Fibroblast of gingiva (primary cell): Measurements from ENCODE around the gene HERC4.

Experiments
- DNase-seq: peaks from one replicate; pipeline ENCODE4 v3.0.0-alpha.2; 2011; ENCODE audit warnings: low read depth

The HERC4 gene

GRCh38 chr10:68074775-68075549 lies at the start of gene HERC4:
Gene HERC4 (minus strand): TSS chr10:68075283. CDS start chr10:68073108, 2,175 bp downstream.
- DNase-seq: peak; percentile 97

GRCh38 chr10:68124718-68125117 lies 49.6 kb upstream of the HERC4 start:
- DNase-seq: no peak

- DNase-seq: no peak
Observed at GRCh38 chr10:68121852-68122251, 46.8 kb upstream of the HERC4 start.

GRCh38 chr10:68121020-68121743 lies 46.1 kb upstream of the HERC4 start:
- no peak for DNase-seq

- no peak for DNase-seq
Observed at GRCh38 chr10:68118657-68119056, 43.6 kb upstream of the HERC4 start.

- DNase-seq: no peak
Observed at GRCh38 chr10:68112837-68113236, 37.8 kb upstream of the HERC4 start.

- DNase-seq: no peak
Observed at GRCh38 chr10:68111584-68111983, 36.5 kb upstream of the HERC4 start.

- DNase-seq: peak; percentile 84
Observed at GRCh38 chr10:68110027-68110426, 34.9 kb upstream of the HERC4 start.

- DNase-seq: no peak
Observed at GRCh38 chr10:68109331-68109730, 34.2 kb upstream of the HERC4 start, which contains the start of gene MYPN. Gene MYPN (plus strand): TSS chr10:68109488. CDS start chr10:68121439, 11,951 bp downstream.

GRCh38 chr10:68108653-68109052 lies 33.6 kb upstream of the HERC4 start:
- no peak for DNase-seq

GRCh38 chr10:68108051-68108450 lies 33.0 kb upstream of the HERC4 start:
- DNase-seq: no peak

- DNase-seq: no peak
Observed at GRCh38 chr10:68107651-68108050, 32.6 kb upstream of the HERC4 start.

GRCh38 chr10:68106656-68107055 lies 31.6 kb upstream of the HERC4 start:
- peak; percentile 79 for DNase-seq

GRCh38 chr10:68105820-68106219 lies 30.7 kb upstream of the HERC4 start:
- DNase-seq: peak; percentile 61

GRCh38 chr10:68103901-68104300 lies 28.8 kb upstream of the HERC4 start:
- DNase-seq: no peak

GRCh38 chr10:68103261-68103878 lies 28.3 kb upstream of the HERC4 start:
- no peak for DNase-seq

- no peak for DNase-seq
Observed at GRCh38 chr10:68101066-68101465, 26.0 kb upstream of the HERC4 start.

GRCh38 chr10:68099736-68100135 lies 24.7 kb upstream of the HERC4 start:
- DNase-seq: no peak

GRCh38 chr10:68096913-68097516 lies 21.9 kb upstream of the HERC4 start:
- peak; percentile 91 for DNase-seq

- DNase-seq: no peak
Observed at GRCh38 chr10:68095153-68095552, 20.1 kb upstream of the HERC4 start.

GRCh38 chr10:68092512-68092911 lies 17.4 kb upstream of the HERC4 start:
- DNase-seq: no peak

GRCh38 chr10:68090586-68090985 lies 15.5 kb upstream of the HERC4 start:
- DNase-seq: no peak
